CD4-positive, alpha-beta T cell (primary cell): ENCODE data around the gene ATP8A1. TPM values are rescaled to one million over a fixed set of nuclear protein-coding genes. Genes with fewer than 3 reads are reported as not detected.

Experiments used
- ATAC-seq: fragments of 200-7000 bp; cut with Tn5 transposase; one replicate; pipeline ENCODE4 v1.10.0; 2022; ENCODE audit warnings: mild to moderate bottlenecking; ENCODE audit not compliant: poor library complexity
- CTCF ChIA-PET: fragments of 350-600 bp; sonication (Branson Sonifier 250); formaldehyde crosslinking; loops from one replicate; lab custom pipeline; 2021; ENCODE audit warnings: antibody characterized with exemption, inconsistent platforms; lab: Charles Lee
- POLR2A ChIA-PET: fragments of 350-600 bp; sonication (Branson Sonifier 250); formaldehyde crosslinking; loops from one replicate; lab custom pipeline; 2021; ENCODE audit warnings: antibody characterized with exemption, inconsistent platforms; lab: Charles Lee
- DNase-seq, 14 experiments: peaks; one replicate each; pipeline ENCODE4 v3.0.0-alpha.2; 2013 to 2020; ENCODE audit warnings: mixed read lengths in 2 of 14
- H3K27ac ChIP-seq, 2 donors: one replicate each; pipeline versions ENCODE4 v1.5.1 to v1.7.0; 2013; ENCODE audit warnings: low read length in 2 of 2, low read depth in 1 of 2, mild to moderate bottlenecking in 1 of 2
- H3K27me3 ChIP-seq, 2 experiments: 1 replicate in 1 of 2; 2 replicates in 1 of 2; pipeline versions ENCODE4 v1.6.1 to v1.7.0; 2013; ENCODE audit warnings: low read length in 2 of 2, control low read depth in 1 of 2, mild to moderate bottlenecking in 1 of 2, moderate library complexity in 1 of 2; ENCODE audit not compliant: insufficient read depth in 2 of 2, control insufficient read depth in 1 of 2
- H3K36me3 ChIP-seq: one replicate; pipeline ENCODE4 v1.6.1; 2013; ENCODE audit warnings: low read length, control low read depth; ENCODE audit not compliant: insufficient read depth
- H3K4me1 ChIP-seq: one replicate; pipeline ENCODE4 v1.6.1; 2013; ENCODE audit warnings: low read length, control low read depth; ENCODE audit not compliant: insufficient read depth
- H3K4me3 ChIP-seq: one replicate; pipeline ENCODE4 v1.5.1; 2013; ENCODE audit warnings: mild to moderate bottlenecking, low read length, moderate library complexity
- H3K9me3 ChIP-seq, 2 experiments: 1 replicate in 1 of 2; 2 replicates in 1 of 2; pipeline versions ENCODE4 v1.6.1 to v1.7.0; 2013; ENCODE audit warnings: low read length in 2 of 2, mild to moderate bottlenecking in 2 of 2, control low read depth in 1 of 2, moderate library complexity in 1 of 2; ENCODE audit not compliant: control insufficient read depth in 1 of 2, insufficient read depth in 1 of 2
- H3K27ac Mint-ChIP-seq: one replicate; pipeline ENCODE4 v1.8.0; 2020; ENCODE audit warnings: mixed read lengths
- H3K27me3 Mint-ChIP-seq: one replicate; pipeline ENCODE4 v1.8.0; 2021; ENCODE audit warnings: mixed read lengths
- H3K36me3 Mint-ChIP-seq: one replicate; pipeline ENCODE4 v1.8.0; 2021; ENCODE audit warnings: low read depth, mixed read lengths
- H3K4me1 Mint-ChIP-seq: one replicate; pipeline ENCODE4 v1.8.0; 2021; ENCODE audit warnings: low read depth, mixed read lengths
- H3K4me3 Mint-ChIP-seq: one replicate; pipeline ENCODE4 v1.8.0; 2020; ENCODE audit warnings: mild to moderate bottlenecking, mixed read lengths
- H3K9me3 Mint-ChIP-seq: one replicate; pipeline ENCODE4 v1.8.0; 2020; ENCODE audit warnings: mixed read lengths
- intact Hi-C, 2 experiments: fragments of 100-400 bp; cut with DNase I in 1 of 2; cut with micrococcal nuclease in 1 of 2; formaldehyde crosslinking; loops; one replicate each; pipeline versions ENCODE4 v1.15.1 to v1.9.0; 2023 to 2025; cut with DNase I, micrococcal nuclease
- total RNA-seq, 174 experiments: library from RNA in 2 of 174; stranded (reverse) in 2 of 174; gene quantifications; one replicate each; pipeline ENCODE4 v1.2.3 and lab custom pipeline; 2021 to 2026
- TF ChIP-seq, protein P1 (sequence below): fragments of 200-600 bp; IDR thresholded peaks from one replicate; pipeline ENCODE4 v1.8.0; 2022; ENCODE audit warnings: antibody characterized with exemption, mild to moderate bottlenecking

ATP8A1 gene
- total RNA-seq, 2 experiments from 2014 or later = 44.9 to 45.5 TPM

DNA sequence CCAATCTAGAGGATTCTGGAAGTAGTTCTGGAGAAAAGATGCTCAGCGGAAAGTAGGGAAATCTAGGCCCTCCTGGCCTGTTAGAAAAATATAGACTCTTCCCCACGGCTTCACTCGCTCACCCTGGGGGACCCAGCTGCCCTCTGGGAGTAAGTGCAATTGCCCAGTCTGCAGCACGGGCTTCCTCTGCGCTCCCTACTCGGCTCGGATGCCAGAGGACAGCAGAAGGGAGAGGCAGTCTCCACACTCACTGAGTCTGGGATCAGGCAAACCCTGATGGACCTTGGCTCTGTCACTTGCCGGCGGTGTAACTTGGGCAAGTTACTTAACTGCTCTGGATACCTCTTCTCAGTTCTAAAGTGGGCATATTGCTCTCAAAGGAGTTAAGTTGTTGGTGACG is 257.5 kb downstream of the ATP8A1 start:
- intact Hi-C loops = no loop called here
- DNase-seq (no peak), ATAC-seq (no peak)
- Histone ChIP-seq H3K4me1 (peaks cover 24% of the 10 kb centered on the region), H3K27ac (no peak overlapping the region), H3K4me3 (no peak overlapping the region), H3K9me3 (peaks cover 0 to 21% of the 10 kb centered on the region in 2 experiments), H3K27me3 (peaks cover 39 to 41% of the 10 kb centered on the region in 2 experiments), H3K36me3 (no peaks in the 10 kb centered on the region)
- H3K27me3 Mint-ChIP-seq = peaks cover 69% of the 10 kb centered on the region
- no peaks in the 10 kb centered on the region for H3K9me3 Mint-ChIP-seq
- ChIA-PET CTCF (no interaction called here), POLR2A (no interaction called here)
- no peaks in the 10 kb centered on the region for H3K36me3 Mint-ChIP-seq
- peak overlapping the region; percentile 30 for H3K4me3 Mint-ChIP-seq
- H3K27ac Mint-ChIP-seq = no peak overlapping the region
- TF ChIP-seq, protein P1, sequence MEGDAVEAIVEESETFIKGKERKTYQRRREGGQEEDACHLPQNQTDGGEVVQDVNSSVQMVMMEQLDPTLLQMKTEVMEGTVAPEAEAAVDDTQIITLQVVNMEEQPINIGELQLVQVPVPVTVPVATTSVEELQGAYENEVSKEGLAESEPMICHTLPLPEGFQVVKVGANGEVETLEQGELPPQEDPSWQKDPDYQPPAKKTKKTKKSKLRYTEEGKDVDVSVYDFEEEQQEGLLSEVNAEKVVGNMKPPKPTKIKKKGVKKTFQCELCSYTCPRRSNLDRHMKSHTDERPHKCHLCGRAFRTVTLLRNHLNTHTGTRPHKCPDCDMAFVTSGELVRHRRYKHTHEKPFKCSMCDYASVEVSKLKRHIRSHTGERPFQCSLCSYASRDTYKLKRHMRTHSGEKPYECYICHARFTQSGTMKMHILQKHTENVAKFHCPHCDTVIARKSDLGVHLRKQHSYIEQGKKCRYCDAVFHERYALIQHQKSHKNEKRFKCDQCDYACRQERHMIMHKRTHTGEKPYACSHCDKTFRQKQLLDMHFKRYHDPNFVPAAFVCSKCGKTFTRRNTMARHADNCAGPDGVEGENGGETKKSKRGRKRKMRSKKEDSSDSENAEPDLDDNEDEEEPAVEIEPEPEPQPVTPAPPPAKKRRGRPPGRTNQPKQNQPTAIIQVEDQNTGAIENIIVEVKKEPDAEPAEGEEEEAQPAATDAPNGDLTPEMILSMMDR = no peak
- peaks cover 28% of the 10 kb centered on the region for H3K4me1 Mint-ChIP-seq

DNA sequence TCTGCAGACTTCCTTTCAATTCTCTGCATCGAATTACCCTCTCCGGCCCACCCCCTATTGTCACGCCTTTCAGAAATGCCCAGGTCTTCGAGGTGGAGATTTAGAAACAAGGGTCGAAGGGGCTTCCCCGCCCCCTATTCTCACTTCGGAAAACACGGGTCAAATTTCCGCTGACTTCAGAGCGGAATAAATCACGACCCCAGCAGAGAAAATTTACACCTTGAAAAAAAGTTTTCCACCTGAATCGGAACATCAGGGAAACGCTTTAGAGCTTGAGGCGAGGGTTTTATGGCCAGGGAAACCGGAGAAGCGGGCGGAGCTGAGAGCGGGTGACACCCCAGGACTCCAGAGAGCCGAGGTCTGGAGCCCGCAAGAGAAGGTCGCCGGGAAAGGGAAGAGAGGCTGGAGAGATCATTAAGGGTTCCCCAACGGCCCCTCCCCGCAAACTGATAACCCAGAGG is 258.0 kb downstream of the ATP8A1 start:
- DNase-seq = no peak
- Mint-ChIP-seq H3K36me3 (no peaks in the 10 kb centered on the region), H3K9me3 (no peaks in the 10 kb centered on the region), H3K4me1 (peaks cover 28% of the 10 kb centered on the region), H3K4me3 (peak overlapping the region; percentile 77), H3K27me3 (peaks cover 69% of the 10 kb centered on the region), H3K27ac (no peak overlapping the region)
- Histone ChIP-seq H3K36me3 (no peaks in the 10 kb centered on the region), H3K4me1 (peaks cover 24% of the 10 kb centered on the region), H3K9me3 (peaks cover 0 to 21% of the 10 kb centered on the region in 2 experiments), H3K27ac (no peak overlapping the region), H3K4me3 (no peak overlapping the region), H3K27me3 (peaks cover 39 to 41% of the 10 kb centered on the region in 2 experiments)
- CTCF ChIA-PET = no interaction called here
- ATAC-seq = no peak
- TF ChIP-seq, protein P1 = no peak
- POLR2A ChIA-PET = no interaction called here
- intact Hi-C loops = no loop called here

DNA sequence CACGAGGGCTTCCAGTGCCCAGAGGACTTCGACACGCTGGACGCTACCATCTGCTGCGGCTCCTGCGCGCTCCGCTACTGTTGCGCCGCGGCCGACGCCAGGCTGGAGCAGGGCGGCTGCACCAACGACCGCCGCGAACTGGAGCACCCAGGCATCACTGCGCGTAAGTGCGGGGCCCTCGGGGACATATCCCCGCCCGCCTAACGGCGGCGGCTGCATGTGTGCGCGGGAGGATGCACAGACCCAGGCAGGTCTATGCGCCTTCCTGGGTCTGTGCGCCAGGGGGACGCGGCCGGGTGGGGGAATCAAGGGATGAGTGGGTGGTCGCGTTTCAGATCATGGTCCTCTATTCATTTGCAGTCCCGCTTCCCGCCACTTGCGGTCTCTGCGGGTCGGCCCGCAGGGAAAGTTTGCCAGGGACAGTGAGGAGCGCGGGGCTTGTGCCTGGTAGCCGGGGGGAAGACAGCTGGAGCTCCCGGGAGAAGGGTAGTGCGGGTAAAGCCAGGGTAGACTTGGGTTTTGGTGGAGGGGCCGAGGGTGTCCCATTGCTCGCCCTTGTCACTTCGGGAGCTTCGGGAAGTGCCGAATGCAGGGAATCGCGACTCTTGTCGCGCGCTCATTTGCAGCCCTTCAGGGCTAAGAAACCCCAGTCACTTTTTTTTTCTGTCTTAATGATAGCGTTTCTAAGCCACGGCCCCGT is 258.6 kb downstream of the ATP8A1 start:
- intact Hi-C loops = no loop called here
- Mint-ChIP-seq H3K27me3 (peaks cover 69% of the 10 kb centered on the region), H3K36me3 (no peaks in the 10 kb centered on the region), H3K9me3 (no peaks in the 10 kb centered on the region), H3K4me3 (peak overlapping the region; percentile 77), H3K4me1 (peaks cover 28% of the 10 kb centered on the region), H3K27ac (no peak overlapping the region)
- TF ChIP-seq, protein P1 = no peak
- no peaks in the 10 kb centered on the region for H3K36me3 ChIP-seq
- ATAC-seq (no peak), DNase-seq (peak in 1 of 14 experiments; percentile 5)
- H3K9me3 ChIP-seq = peaks cover 0 to 21% of the 10 kb centered on the region in 2 experiments
- ChIA-PET CTCF (no interaction called here), POLR2A (no interaction called here)
- H3K27ac ChIP-seq = no peak overlapping the region
- peaks cover 39 to 41% of the 10 kb centered on the region in 2 experiments for H3K27me3 ChIP-seq
- H3K4me3 ChIP-seq = peak overlapping the region; percentile 47
- peaks cover 24% of the 10 kb centered on the region for H3K4me1 ChIP-seq
